SU-DHL-6 (cell line): Measurements from ENCODE around the gene MPHOSPH10.
A peak's percentile ranks its signal among the peaks of the same experiment; 100 is the strongest.
"Not testable (repeated sequence)": the region's sequence is repeated elsewhere in the genome, so short reads cannot be mapped to it uniquely, and the experiment has no call there.

Experiments
- H2AFZ ChIP-seq: fragments of 200-600 bp; sonication (generic); 2 replicates; pipeline ENCODE4 v1.6.1; 2014; ENCODE audit warnings: low read depth, mild to moderate bottlenecking, moderate library complexity, mixed read lengths, antibody characterized with exemption, low read length; ENCODE audit not compliant: severe bottlenecking
- H3F3A ChIP-seq: fragments of 200-600 bp; shearing (Covaris generic); 2 replicates; pipeline ENCODE4 v1.6.0; 2016; ENCODE audit warnings: antibody characterized with exemption, mild to moderate bottlenecking; ENCODE audit not compliant: insufficient read depth
- H3K27ac ChIP-seq: fragments of 200-600 bp; sonication (generic); 2 replicates; pipeline ENCODE4 v1.5.1; 2016; ENCODE audit warnings: low read depth, mild to moderate bottlenecking, low read length, moderate library complexity, mixed read lengths
- H3K27me3 ChIP-seq: fragments of 200-600 bp; sonication (generic), shearing (Covaris generic); 2 replicates; pipeline ENCODE4 v1.6.0; 2014; ENCODE audit warnings: mild to moderate bottlenecking, low read length
- H3K36me3 ChIP-seq: fragments of 200-600 bp; sonication (generic); 2 replicates; pipeline ENCODE4 v1.6.1; 2014; ENCODE audit warnings: mild to moderate bottlenecking, low read length, mixed read lengths
- H3K4me2 ChIP-seq: fragments of 300-600, 200-600 bp; shearing (Covaris generic), sonication (generic); 2 replicates; pipeline ENCODE4 v1.6.0; 2014; ENCODE audit warnings: low read length, low read depth, mild to moderate bottlenecking; ENCODE audit not compliant: poor library complexity, severe bottlenecking
- H3K4me3 ChIP-seq: fragments of 200-600 bp; sonication (generic); 2 replicates; pipeline ENCODE4 v1.5.1; 2014; ENCODE audit warnings: antibody characterized with exemption, low read length, mild to moderate bottlenecking, mixed read lengths; ENCODE audit not compliant: insufficient read depth, poor library complexity, severe bottlenecking
- H3K79me2 ChIP-seq: fragments of 200-600 bp; sonication (generic); 2 replicates; pipeline ENCODE4 v1.6.1; 2014; ENCODE audit warnings: mild to moderate bottlenecking, low read length, moderate library complexity; ENCODE audit not compliant: insufficient read depth
- H3K9ac ChIP-seq: fragments of 200-600 bp; sonication (generic); 2 replicates; pipeline ENCODE4 v1.7.0; 2014; ENCODE audit warnings: mild to moderate bottlenecking, low read length
- H3K9me2 ChIP-seq: fragments of 200-600 bp; sonication (generic); replicated peaks from 2 replicates; pipeline ENCODE4 v1.6.1; 2014; ENCODE audit warnings: low read length; ENCODE audit not compliant: insufficient read depth
- H3K9me3 ChIP-seq: fragments of 200-600 bp; sonication (generic); 2 replicates; pipeline ENCODE4 v1.6.1; 2014; ENCODE audit warnings: low read length, mixed read lengths; ENCODE audit not compliant: insufficient read depth
- H4K20me1 ChIP-seq: fragments of 200-600 bp; sonication (generic); 2 replicates; pipeline ENCODE4 v1.6.1; 2014; ENCODE audit warnings: low read depth, mild to moderate bottlenecking, antibody characterized with exemption, low read length, moderate library complexity, mixed read lengths
- EZH2phosphoT487 ChIP-seq: fragments of 200-600 bp; sonication (generic), shearing (Covaris generic); conservative IDR thresholded peaks from 2 replicates; pipeline ENCODE4 v1.6.1; 2018; ENCODE audit warnings: mild to moderate bottlenecking, antibody characterized with exemption, low read length, moderate library complexity, mixed read lengths
- TF ChIP-seq, protein P1 (sequence below): fragments of 200-600 bp; sonication (generic); IDR thresholded peaks from one replicate; pipeline ENCODE4 v1.5.1; 2017; ENCODE audit warnings: antibody characterized with exemption, mild to moderate bottlenecking, low read length, moderate library complexity; ENCODE audit not compliant: insufficient read depth, poor library complexity, severe bottlenecking

The MPHOSPH10 gene

DNA sequence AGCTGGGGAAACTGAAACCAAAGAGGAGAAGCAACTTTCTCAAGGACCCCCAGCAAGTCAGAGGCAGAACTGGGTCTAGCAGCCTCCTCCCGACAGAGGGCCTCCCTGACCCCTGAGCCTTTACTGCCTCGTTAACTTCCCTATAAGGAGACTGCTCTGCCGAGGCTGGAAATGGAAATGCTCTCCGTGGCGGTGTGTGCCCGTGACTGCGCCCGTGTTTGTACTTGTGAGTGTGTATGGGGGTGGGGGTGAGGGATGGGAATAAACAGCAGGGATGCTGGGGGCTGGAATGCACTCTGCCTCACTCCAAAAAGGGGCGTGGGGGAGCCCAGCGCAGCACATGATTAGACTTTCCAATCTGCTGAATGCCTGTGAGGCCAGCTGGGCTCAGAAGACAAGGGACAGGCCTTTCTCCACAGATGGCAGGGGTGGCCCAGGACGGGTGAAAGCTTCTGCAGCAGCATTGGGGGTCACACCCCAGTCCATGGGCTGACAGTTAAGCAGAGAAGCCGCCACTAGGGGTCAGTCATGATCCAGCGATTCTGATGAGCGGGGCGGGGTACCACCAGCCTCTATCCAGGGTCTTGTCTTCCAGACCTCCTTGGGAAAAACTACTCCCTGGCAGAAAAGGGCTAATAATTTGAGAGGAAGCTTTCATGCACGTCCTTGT is 26.8 kb downstream of the MPHOSPH10 start:
- Histone ChIP-seq H3K9me3 (no peaks in the 10 kb centered on the region), H4K20me1 (no peaks in the 10 kb centered on the region), H3K9me2 (no peaks in the 10 kb centered on the region), H3K27me3 (no peaks in the 10 kb centered on the region), H3K4me2 (no peak overlapping the region), H3K27ac (no peak overlapping the region), H3K36me3 (no peaks in the 10 kb centered on the region), H3K4me3 (no peak overlapping the region), H2AFZ (no peak overlapping the region), H3K79me2 (no peaks in the 10 kb centered on the region), H3K9ac (no peak overlapping the region), H3F3A (no peaks in the 10 kb centered on the region)
- TF ChIP-seq, protein P1, sequence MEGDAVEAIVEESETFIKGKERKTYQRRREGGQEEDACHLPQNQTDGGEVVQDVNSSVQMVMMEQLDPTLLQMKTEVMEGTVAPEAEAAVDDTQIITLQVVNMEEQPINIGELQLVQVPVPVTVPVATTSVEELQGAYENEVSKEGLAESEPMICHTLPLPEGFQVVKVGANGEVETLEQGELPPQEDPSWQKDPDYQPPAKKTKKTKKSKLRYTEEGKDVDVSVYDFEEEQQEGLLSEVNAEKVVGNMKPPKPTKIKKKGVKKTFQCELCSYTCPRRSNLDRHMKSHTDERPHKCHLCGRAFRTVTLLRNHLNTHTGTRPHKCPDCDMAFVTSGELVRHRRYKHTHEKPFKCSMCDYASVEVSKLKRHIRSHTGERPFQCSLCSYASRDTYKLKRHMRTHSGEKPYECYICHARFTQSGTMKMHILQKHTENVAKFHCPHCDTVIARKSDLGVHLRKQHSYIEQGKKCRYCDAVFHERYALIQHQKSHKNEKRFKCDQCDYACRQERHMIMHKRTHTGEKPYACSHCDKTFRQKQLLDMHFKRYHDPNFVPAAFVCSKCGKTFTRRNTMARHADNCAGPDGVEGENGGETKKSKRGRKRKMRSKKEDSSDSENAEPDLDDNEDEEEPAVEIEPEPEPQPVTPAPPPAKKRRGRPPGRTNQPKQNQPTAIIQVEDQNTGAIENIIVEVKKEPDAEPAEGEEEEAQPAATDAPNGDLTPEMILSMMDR, result peak; percentile 57
- TF ChIP-seq EZH2phosphoT487, result no peak

DNA sequence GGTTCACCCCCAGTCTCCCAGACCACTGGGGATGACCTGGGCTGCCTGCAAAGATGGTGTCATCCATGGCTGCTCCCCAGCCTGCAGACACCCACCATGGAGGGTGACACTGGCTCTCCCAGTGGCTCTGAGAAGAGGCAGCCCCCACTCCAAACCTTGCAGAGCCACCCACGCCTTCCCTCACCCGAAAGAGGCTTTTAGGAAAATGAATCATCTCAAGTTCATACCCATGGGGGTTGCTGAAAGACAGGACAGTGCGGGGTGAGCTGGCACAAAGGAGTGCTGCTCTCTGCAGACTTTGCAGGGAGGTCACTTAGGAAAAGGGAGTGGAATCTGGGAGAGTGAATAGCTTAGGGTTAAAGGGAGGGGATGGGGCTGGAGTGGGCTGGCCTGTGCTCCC is 36.4 kb downstream of the MPHOSPH10 start:
- no peaks in the 10 kb centered on the region for H3K79me2 ChIP-seq
- no peaks in the 10 kb centered on the region for H3K9me3 ChIP-seq
- no peaks in the 10 kb centered on the region for H3K27me3 ChIP-seq
- H3K4me2 ChIP-seq, result no peak overlapping the region
- no peak for TF ChIP-seq EZH2phosphoT487
- H4K20me1 ChIP-seq, result no peaks in the 10 kb centered on the region
- H3F3A ChIP-seq, result no peaks in the 10 kb centered on the region
- no peaks in the 10 kb centered on the region for H3K9me2 ChIP-seq
- no peak overlapping the region for H3K4me3 ChIP-seq
- no peak overlapping the region for H2AFZ ChIP-seq
- H3K9ac ChIP-seq, result no peak overlapping the region
- no peak overlapping the region for H3K27ac ChIP-seq
- no peaks in the 10 kb centered on the region for H3K36me3 ChIP-seq

DNA sequence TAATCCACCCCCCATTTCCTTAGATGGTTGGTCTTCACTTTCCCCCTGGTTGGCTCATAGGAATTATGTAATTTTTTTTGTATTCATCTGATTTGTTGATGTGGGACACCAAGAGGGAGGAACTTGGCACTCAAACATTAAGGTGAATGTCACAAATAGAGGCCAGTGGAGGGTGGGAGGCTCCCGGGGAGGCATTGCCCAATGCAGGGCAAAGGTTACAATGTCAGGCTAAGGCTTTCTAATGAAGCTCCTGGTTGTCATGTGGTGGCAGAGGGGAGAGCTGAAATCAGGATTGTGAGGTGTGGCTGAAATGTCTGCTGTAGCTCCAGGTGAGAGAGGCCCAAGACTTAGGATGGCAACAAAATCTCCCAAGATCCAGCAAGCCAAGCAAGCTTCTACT is 42.7 kb downstream of the MPHOSPH10 start:
- no peaks in the 10 kb centered on the region for H3F3A ChIP-seq
- no peaks in the 10 kb centered on the region for H3K36me3 ChIP-seq
- H3K9ac ChIP-seq, result no peak overlapping the region
- no peaks in the 10 kb centered on the region for H3K9me2 ChIP-seq
- H3K4me2 ChIP-seq, result no peak overlapping the region
- no peak overlapping the region for H3K4me3 ChIP-seq
- no peaks in the 10 kb centered on the region for H3K9me3 ChIP-seq
- TF ChIP-seq EZH2phosphoT487, result no peak
- TF ChIP-seq, protein P1, result no peak
- H4K20me1 ChIP-seq, result no peaks in the 10 kb centered on the region
- no peaks in the 10 kb centered on the region for H3K27me3 ChIP-seq
- no peak overlapping the region for H2AFZ ChIP-seq
- H3K79me2 ChIP-seq, result no peaks in the 10 kb centered on the region
- H3K27ac ChIP-seq, result no peak overlapping the region

DNA sequence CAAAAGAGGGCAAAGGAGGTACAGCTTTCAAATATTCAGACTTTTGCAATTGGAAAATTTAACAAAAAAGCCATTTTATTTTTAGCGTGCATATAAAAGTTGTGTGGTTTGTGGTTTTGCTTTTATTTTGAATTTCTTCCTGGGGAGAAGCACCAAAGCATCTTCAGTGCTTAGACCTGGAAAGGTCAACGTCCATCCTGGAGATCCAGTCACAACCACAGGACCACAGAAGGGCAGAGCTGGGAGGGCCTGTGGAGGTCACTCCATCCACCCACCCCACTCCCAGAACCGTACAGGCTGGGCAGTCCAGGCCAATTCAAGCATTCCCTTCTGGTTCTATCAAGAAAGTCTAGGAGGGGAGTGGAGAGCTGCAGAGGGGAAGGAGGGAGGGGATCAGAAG is 43.8 kb downstream of the MPHOSPH10 start:
- Histone ChIP-seq H4K20me1 (no peaks in the 10 kb centered on the region), H3K4me3 (no peak overlapping the region), H3K9ac (no peak overlapping the region), H2AFZ (no peak overlapping the region), H3K9me2 (no peaks in the 10 kb centered on the region), H3K9me3 (no peaks in the 10 kb centered on the region), H3F3A (no peaks in the 10 kb centered on the region), H3K27me3 (no peaks in the 10 kb centered on the region), H3K79me2 (no peaks in the 10 kb centered on the region), H3K27ac (no peak overlapping the region), H3K4me2 (no peak overlapping the region), H3K36me3 (no peaks in the 10 kb centered on the region)
- no peak for TF ChIP-seq EZH2phosphoT487
- TF ChIP-seq, protein P1, result no peak

DNA sequence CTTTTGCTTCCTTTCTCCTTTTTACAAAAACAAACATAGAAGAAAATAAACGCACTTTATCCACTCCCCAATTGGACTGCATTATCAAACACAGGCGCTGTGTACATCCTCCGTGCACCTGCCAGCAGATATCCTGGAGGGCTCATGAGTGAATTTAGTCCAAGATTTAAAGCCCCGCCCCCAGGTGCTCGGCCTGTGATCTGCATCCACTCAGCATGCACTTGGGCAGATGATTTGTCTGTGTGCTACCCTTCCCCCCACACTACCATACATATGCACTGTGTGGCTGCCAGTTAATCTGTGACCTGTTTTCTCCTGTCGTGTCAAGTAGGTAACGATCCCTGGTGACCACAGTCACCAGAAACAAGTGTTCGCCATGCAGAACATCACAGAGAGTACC is 48.4 kb downstream of the MPHOSPH10 start:
- H3F3A ChIP-seq, H3K9me3 ChIP-seq, H2AFZ ChIP-seq, H3K9me2 ChIP-seq, H3K36me3 ChIP-seq, H4K20me1 ChIP-seq, H3K27me3 ChIP-seq, H3K79me2 ChIP-seq, H3K9ac ChIP-seq, H3K27ac ChIP-seq, H3K4me2 ChIP-seq, H3K4me3 ChIP-seq: not testable (repeated sequence)
